ENCODE results near the gene JUN. TPM values are rescaled to one million over a fixed set of nuclear protein-coding genes. Genes with fewer than 3 reads are reported as not detected.

Gene JUN
- total and polyA plus RNA-seq, 2 of the 13 experiments (the other 11 are each of a cell fraction or from before 2014, with no cell fraction given): 18.2 to 22.3 TPM

- Histone ChIP-seq H3K4me1 (ENCODE audit: insufficient read depth, low read length) (peaks cover 36% of the 10 kb centered on the region), H4K20me1 (ENCODE audit: insufficient read depth, low read length) (no peaks in the 10 kb centered on the region), H3K36me3 (replicated peaks in 1 of 2; ENCODE audit: control insufficient read depth in 1 of 2, insufficient read depth in 2 of 2, low read length in 2 of 2) (no peaks in the 10 kb centered on the region), H3K27me3 (ENCODE audit: control insufficient read depth in 1 of 2, insufficient read depth in 2 of 2, low read length in 2 of 2) (peaks cover 0 to 7% of the 10 kb centered on the region in 2 experiments; a peak in 1 of 5 replicates), H3K4me3 (replicated peaks in 1 of 3; ENCODE audit: insufficient read depth in 1 of 3, low read depth in 2 of 3, low read length in 3 of 3) (no peak overlapping the region), H2AFZ (ENCODE audit: low read length) (no peak overlapping the region), H3K27ac (ENCODE audit: extremely low read length, insufficient read depth, low read length) (no peak overlapping the region), H3K9me3 (ENCODE audit: low read length) (no peaks in the 10 kb centered on the region), H3K4me2 (ENCODE audit: low read depth, low read length) (no peak overlapping the region), H3K79me2 (ENCODE audit: insufficient read depth, low read length) (no peaks in the 10 kb centered on the region), H3K9ac (ENCODE audit: insufficient read depth, low read depth, low read length) (no peak overlapping the region)
- POLR2A ChIA-PET: no interaction called here
- WGBS (ENCODE audit: low lambda C conversion rate): 71% methylated on average over 14 of the region's 14 CpGs
- TF ChIP-seq HNRNPUL1 (IDR thresholded peaks at IDR 0.05; ENCODE audit: low read depth, low read length): no peak
- no peak for TF ChIP-seq RNF2 (conservative IDR thresholded peaks at IDR 0.05; ENCODE audit: low read depth)
- TF ChIP-seq ZNF577 (CRISPR knock-in tag; IDR thresholded peaks at IDR 0.05; ENCODE audit: borderline replicate concordance, low read depth): no peak
- no peak for TF ChIP-seq ZNF646 (CRISPR knock-in tag; IDR thresholded peaks at IDR 0.05)
- no peak for TF ChIP-seq NAIF1 (CRISPR knock-in tag; IDR thresholded peaks at IDR 0.05; ENCODE audit: borderline replicate concordance)
- TF ChIP-seq TERF1 (CRISPR knock-in tag; IDR thresholded peaks at IDR 0.05): no peak
- no peak for TF ChIP-seq MEF2D (CRISPR knock-in tag; IDR thresholded peaks at IDR 0.05)
- no peak for TF ChIP-seq ZNF451 (CRISPR knock-in tag; IDR thresholded peaks at IDR 0.05)
- no peak for TF ChIP-seq ZNF136 (CRISPR knock-in tag; IDR thresholded peaks at IDR 0.05; ENCODE audit: low read depth)
- no peak for TF ChIP-seq PBX3 (CRISPR knock-in tag; IDR thresholded peaks at IDR 0.05; ENCODE audit: borderline replicate concordance)
- no peak for TF ChIP-seq KAT8 (CRISPR knock-in tag; IDR thresholded peaks at IDR 0.05)
- no peak for TF ChIP-seq CSRNP1 (CRISPR knock-in tag; IDR thresholded peaks at IDR 0.05)
- no peak for DNase-seq (ENCODE audit: low spot score)
- CTCF ChIA-PET (ENCODE audit: low intra/inter-chr PET ratio, low total read pairs): interaction anchor here (2.6 kb wide), 1 partner anchor 27 kb away, joined by 51 read pairs; no protein-coding TSS in a partner anchor
- intact Hi-C loops (cut with micrococcal nuclease; ENCODE audit: unreplicated experiment): no loop called here
- in situ Hi-C loops (cut with HindIII; ENCODE audit: extremely low pct_ligation_motif_present, low pct_unique_long_range_greater_than_20kb): loop anchor here (5.0 to 10.0 kb wide), 2 partner anchors 40 to 1013 kb away; partner anchors contain the start of gene JUN
- FAIRE-seq: no peak
- no peak for ATAC-seq
- BruUV-seq (replicated peaks): no TSS peak
Observed at GRCh38 chr1:58741678-58742553, 41.9 kb downstream of the JUN start.

Data from HepG2 (cell line).